Activated CD8-positive, alpha-beta T cell treated with anti-CD3 and anti-CD28 coated beads, Interleukin-2, amount 10 ng/mL, durations not matched to agents 7 days and 5 days (primary cell): Measurements from ENCODE around the gene TFB1M. TPM values are rescaled to one million over a fixed set of nuclear protein-coding genes. Genes with fewer than 3 reads are reported as not detected.

Experiments used
- ATAC-seq: fragments of 150-1000 bp; cut with Tn5 transposase; one replicate; pipeline ENCODE4 v1.10.0; 2021; ENCODE audit warnings: moderate library complexity
- CTCF ChIA-PET: fragments of 350-600 bp; sonication (Branson Sonifier 250); formaldehyde crosslinking; loops from one replicate; lab custom pipeline; 2021; ENCODE audit warnings: antibody characterized with exemption; lab: Charles Lee
- POLR2A ChIA-PET: fragments of 350-600 bp; sonication (Branson Sonifier 250); formaldehyde crosslinking; loops from one replicate; lab custom pipeline; 2021; ENCODE audit warnings: antibody characterized with exemption; lab: Charles Lee
- DNase-seq: peaks from one replicate; pipeline ENCODE4 v3.0.0-alpha.2; 2020
- H3K27ac Mint-ChIP-seq: one replicate; pipeline ENCODE4 v1.8.0; 2021; ENCODE audit warnings: mild to moderate bottlenecking, mixed read lengths
- H3K27me3 Mint-ChIP-seq: one replicate; pipeline ENCODE4 v1.8.0; 2021; ENCODE audit warnings: low read depth, mixed read lengths
- H3K36me3 Mint-ChIP-seq: one replicate; pipeline ENCODE4 v1.8.0; 2021; ENCODE audit warnings: low read depth, mixed read lengths
- H3K4me1 Mint-ChIP-seq: one replicate; pipeline ENCODE4 v1.8.0; 2021; ENCODE audit warnings: low read depth, mixed read lengths
- H3K4me3 Mint-ChIP-seq: one replicate; pipeline ENCODE4 v1.8.0; 2021; ENCODE audit warnings: mild to moderate bottlenecking, mixed read lengths
- H3K9me3 Mint-ChIP-seq: one replicate; pipeline ENCODE4 v1.8.0; 2022; ENCODE audit warnings: mixed read lengths; ENCODE audit not compliant: insufficient read depth
- total RNA-seq, 2 experiments: library from RNA; stranded (reverse); gene quantifications; one replicate each; pipeline ENCODE4 v1.2.3, GENCODE V29; 2021

Gene TFB1M
- total RNA-seq, 2 experiments from 2014 or later = 34.9 to 35.1 TPM

DNA sequence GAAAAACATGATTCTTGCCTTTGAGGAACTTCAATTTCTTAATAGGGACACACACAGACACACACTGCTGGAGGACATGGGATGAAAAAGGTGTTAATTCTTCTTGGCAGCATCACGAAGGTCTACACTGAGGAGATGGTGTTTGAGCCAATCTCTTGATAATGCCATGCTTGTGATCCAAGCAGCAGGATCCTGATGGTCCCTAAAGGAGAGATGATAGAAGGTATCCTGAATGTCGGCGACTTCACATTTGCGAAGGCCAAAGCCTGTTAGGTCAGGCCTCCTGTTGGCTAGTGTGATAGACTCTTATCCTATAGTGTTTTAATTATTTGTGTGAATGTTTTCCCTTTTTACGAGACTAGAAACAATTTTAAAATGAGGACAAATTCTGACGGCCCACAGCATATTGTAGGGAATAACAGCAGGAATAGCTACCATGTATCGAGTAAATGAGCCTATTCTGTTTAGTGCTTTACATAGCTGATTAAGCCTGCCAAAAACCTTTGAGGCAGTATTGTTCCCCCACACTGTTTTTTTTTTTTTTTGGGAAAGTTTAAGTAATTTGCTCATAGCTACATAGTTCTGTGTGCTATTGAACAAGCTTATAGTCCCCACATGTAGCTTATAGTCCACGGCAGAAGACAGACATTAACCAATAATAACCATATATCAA lies 15.3 kb upstream of the TFB1M start:
- POLR2A ChIA-PET = interaction anchor here (0.5 kb wide), 1 partner anchor 79 kb away, joined by 3 read pairs; no protein-coding TSS in a partner anchor
- no peaks in the 10 kb centered on the region for H3K27me3 Mint-ChIP-seq
- H3K36me3 Mint-ChIP-seq = no peaks in the 10 kb centered on the region
- no peak overlapping the region for H3K4me3 Mint-ChIP-seq
- no peaks in the 10 kb centered on the region for H3K9me3 Mint-ChIP-seq
- peaks cover 25% of the 10 kb centered on the region for H3K4me1 Mint-ChIP-seq
- ATAC-seq (no peak), DNase-seq (no peak)
- CTCF ChIA-PET = interaction anchor here (0.7 to 5.4 kb wide), 8 partner anchors 9 to 203 kb away, joined by 3 to 40 read pairs (median 4); partner anchors contain the start of gene TFB1M
- H3K27ac Mint-ChIP-seq = no peak overlapping the region

DNA sequence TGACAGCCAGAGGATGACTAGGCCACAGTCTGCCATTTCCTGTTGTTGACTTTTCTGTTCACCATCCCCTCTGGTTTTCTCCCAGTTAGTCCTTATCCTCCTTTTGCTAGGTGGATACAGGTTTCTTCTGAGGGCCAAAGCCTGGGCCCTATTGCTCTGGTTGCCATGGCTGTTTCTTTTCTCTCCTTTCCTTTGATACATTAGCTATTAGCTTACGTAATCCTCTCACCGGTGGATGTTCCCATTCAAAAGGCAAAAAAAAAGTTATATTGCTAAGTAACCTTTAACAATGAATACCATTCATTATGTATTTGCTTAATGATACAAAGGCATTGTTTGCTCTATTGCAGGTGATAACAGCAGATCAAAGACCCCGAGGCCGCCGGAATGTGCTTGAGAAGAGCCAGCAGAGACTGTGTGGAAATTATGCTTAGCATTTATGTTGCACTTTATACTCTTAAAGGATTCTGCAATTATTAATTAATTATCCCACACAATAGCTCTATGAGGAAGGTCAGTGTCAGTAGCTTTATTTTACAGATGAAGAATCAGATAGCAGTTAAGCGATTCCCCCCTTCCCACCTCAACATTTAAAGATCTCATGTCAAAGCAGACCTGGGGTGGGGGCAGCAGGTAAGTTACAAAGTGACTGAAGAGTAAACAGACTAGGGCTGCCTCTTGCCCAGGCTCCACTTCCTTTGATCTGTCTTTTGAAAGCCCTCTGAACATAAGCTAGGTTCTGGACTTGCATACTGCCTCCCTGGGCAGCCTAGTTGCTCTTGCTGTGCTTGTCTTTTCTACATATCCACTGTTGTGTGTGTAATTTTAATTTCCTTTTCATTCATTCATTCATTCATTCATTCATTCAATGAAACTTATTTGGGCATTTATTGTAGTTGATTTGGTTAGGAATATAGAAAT lies 14.5 kb upstream of the TFB1M start:
- POLR2A ChIA-PET = interaction anchor here (0.6 kb wide), 1 partner anchor 106 kb away, joined by 3 read pairs; no protein-coding TSS in a partner anchor
- H3K9me3 Mint-ChIP-seq = no peaks in the 10 kb centered on the region

DNA sequence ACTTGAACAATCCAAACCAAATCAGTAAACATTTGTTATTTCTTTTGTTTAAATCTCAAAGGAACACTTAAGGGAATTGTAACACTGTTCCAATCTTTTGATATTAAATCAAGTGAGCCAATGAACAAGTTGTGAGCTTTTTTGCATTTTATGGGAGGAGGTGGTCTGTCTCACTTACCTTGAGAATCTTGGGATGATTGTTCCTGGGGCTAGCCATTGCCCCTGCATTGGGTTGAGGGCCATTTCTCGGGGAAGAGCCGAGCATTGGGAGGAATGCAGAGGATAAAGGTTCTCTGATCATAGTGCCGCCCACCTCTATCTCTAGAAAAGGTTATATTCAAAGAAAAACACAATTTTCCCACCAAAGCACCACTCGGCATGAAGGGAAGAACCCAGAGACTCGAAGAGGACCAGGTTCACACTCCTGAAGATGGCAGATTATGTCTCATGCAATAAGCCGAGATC lies 13.8 kb upstream of the TFB1M start:
- ATAC-seq (no peak), DNase-seq (no peak)
- Mint-ChIP-seq H3K4me1 (peaks cover 16% of the 10 kb centered on the region), H3K27me3 (peaks cover 2% of the 10 kb centered on the region), H3K9me3 (no peaks in the 10 kb centered on the region), H3K27ac (no peak overlapping the region), H3K4me3 (no peak overlapping the region), H3K36me3 (no peaks in the 10 kb centered on the region)
- POLR2A ChIA-PET = no interaction called here
- CTCF ChIA-PET = interaction anchor here (1.0 to 5.4 kb wide), 11 partner anchors 11 to 400 kb away, joined by 3 to 40 read pairs (median 4); partner anchors contain the start of gene TFB1M

More for the DNA sequence above, 14.5 kb upstream of the TFB1M start:
- DNase-seq = no peak
- Mint-ChIP-seq H3K27me3 (no peaks in the 10 kb centered on the region), H3K4me1 (peaks cover 23% of the 10 kb centered on the region), H3K4me3 (no peak overlapping the region), H3K27ac (no peak overlapping the region), H3K36me3 (no peaks in the 10 kb centered on the region)
- no peak for ATAC-seq
- CTCF ChIA-PET = interaction anchor here (0.7 to 5.4 kb wide), 10 partner anchors 10 to 203 kb away, joined by 3 to 40 read pairs (median 6); partner anchors contain the start of gene TFB1M

DNA sequence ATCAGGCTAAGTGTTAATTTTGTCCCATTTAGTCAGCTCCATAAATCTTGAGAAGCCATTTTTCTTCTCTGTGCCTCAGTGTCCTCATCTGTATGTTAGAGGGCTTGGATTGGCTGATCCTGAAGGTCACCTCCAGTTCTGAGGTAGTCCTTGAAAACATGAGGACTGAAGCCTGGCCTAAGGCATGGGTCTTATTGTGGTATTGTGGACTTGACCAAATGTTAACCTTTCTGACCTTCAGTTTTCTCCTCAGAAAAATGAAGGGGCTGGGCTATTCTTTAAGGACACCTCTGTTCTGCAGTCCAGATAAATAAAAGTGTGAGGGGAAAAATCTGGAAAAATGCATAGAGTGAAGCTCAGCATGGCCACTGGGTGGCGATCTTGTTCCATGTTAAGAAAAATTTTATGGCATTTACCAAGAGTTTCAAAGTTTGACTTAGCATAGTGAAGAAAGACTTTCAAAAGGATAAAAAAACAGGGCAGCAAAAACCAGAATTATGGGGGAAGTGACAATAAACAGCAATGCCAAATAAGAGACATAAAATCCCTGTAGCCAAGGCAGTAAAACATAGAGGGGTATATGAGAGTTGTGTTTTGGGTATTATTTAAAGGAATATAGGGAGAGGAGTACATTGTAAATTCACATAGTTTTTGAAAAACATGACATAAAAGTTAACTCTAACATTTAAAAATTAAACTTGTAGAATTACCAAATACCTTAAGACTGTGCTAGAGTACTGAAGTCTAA lies 13.2 kb upstream of the TFB1M start:
- H3K9me3 Mint-ChIP-seq = no peaks in the 10 kb centered on the region
- ATAC-seq = peak; percentile 47
- H3K27ac Mint-ChIP-seq = no peak overlapping the region
- H3K36me3 Mint-ChIP-seq = no peaks in the 10 kb centered on the region
- ChIA-PET POLR2A (no interaction called here), CTCF (interaction anchor here (0.6 to 5.4 kb wide), 12 partner anchors 11 to 399 kb away, joined by 3 to 40 read pairs (median 4); partner anchors contain the start of gene TFB1M)
- H3K4me3 Mint-ChIP-seq = no peak overlapping the region
- H3K4me1 Mint-ChIP-seq = peaks cover 15% of the 10 kb centered on the region
- H3K27me3 Mint-ChIP-seq = peaks cover 2% of the 10 kb centered on the region
- peak; percentile 71 for DNase-seq

DNA sequence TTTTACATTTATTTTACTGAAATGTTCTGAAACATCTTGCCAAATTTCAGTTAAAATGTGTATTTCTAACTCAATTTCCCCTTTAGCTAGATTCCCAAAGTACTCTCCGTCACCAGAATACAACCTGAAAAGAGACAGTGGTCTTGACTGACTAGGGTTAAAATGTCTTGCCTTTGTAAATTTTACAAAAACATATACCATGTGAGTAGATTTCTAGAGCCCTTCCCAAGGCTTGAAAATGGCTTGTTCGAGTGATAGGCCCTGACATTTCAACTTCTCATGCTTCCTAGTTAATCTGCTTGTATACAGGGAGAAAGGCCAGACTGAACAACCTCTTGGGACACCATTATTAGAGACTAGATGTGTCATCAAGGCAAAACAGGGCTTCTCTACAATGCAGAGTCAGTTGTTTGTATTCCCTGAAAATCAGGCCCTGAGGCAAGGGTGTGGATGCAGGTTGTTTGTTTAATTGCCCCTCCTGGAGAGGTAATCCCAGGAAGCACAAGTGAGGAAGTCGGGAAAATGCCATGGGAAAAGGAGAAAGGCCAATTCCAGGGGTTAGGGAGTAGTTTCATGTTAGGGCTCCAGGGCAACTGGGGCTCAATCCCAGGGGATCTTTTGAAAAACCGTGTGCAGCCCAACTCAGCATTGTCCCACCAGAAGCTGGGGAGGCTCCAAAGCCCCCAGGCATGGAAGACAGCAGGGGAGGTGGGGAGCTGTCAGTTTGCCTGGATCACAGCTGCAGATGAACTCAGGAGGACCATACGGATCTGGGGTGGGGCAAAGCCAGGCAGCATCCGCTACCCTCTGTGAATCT lies 11.6 kb upstream of the TFB1M start:
- Mint-ChIP-seq H3K4me3 (no peak overlapping the region), H3K4me1 (peaks cover 15% of the 10 kb centered on the region), H3K27ac (no peak overlapping the region), H3K36me3 (no peaks in the 10 kb centered on the region), H3K9me3 (no peaks in the 10 kb centered on the region), H3K27me3 (peaks cover 7% of the 10 kb centered on the region)
- no peak for DNase-seq
- no peak for ATAC-seq
- ChIA-PET POLR2A (interaction anchor here (0.5 kb wide), 1 partner anchor 163 kb away, joined by 3 read pairs; no protein-coding TSS in a partner anchor), CTCF (interaction anchor here (1.5 kb wide), 1 partner anchor 10 kb away, joined by 3 read pairs; no protein-coding TSS in a partner anchor)

DNA sequence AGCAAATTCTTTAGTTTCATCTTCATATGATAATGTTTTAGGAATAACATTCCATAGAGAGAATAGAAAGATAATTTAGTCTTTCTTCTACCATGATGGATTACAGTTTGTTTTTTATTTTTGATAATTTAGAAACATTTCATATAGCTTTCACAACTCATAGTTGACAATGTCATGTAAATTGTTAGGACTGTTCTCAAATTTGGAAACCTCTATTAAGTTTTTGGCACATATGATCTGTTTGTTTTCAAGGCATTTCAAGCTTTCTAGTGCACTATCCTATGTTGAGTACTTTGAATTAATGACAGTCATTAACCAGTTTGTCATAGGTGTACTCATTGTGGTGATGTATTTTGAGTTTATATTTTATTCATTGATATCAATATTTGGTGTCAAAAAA lies 10.7 kb upstream of the TFB1M start:
- H3K36me3 Mint-ChIP-seq = no peaks in the 10 kb centered on the region

DNA sequence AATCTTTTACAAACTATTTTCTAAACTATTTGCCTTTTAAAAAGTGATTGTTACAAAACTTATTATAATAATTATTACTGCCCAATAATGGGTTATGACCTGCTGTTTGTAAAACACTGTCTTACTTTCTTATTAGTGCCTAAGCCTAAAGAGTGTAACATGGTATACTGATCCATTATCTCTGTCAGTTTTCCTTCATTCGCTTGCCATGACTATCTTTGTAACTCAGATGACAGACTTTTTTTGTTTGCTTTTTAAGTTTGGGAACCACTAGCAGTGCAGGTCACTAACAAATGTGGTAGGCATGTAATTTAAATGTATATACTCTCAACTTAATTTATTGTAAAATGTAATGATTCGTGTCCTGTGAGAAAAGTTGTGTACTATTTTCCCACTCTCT lies 9.9 kb upstream of the TFB1M start:
- no peak overlapping the region for H3K27ac Mint-ChIP-seq
- CTCF ChIA-PET = no interaction called here
- no peaks in the 10 kb centered on the region for H3K36me3 Mint-ChIP-seq
- H3K27me3 Mint-ChIP-seq = peaks cover 7% of the 10 kb centered on the region
- DNase-seq (no peak), ATAC-seq (no peak)
- no peak overlapping the region for H3K4me3 Mint-ChIP-seq
- H3K9me3 Mint-ChIP-seq = no peaks in the 10 kb centered on the region
- POLR2A ChIA-PET = no interaction called here
- peaks cover 19% of the 10 kb centered on the region for H3K4me1 Mint-ChIP-seq

More for the DNA sequence above, 10.7 kb upstream of the TFB1M start:
- peaks cover 7% of the 10 kb centered on the region for H3K27me3 Mint-ChIP-seq
- CTCF ChIA-PET = interaction anchor here (1.5 kb wide), 1 partner anchor 9 kb away, joined by 3 read pairs; no protein-coding TSS in a partner anchor
- DNase-seq (no peak), ATAC-seq (no peak)
- peaks cover 15% of the 10 kb centered on the region for H3K4me1 Mint-ChIP-seq
- H3K9me3 Mint-ChIP-seq = no peaks in the 10 kb centered on the region
- POLR2A ChIA-PET = no interaction called here
- no peak overlapping the region for H3K4me3 Mint-ChIP-seq
- H3K27ac Mint-ChIP-seq = no peak overlapping the region

DNA sequence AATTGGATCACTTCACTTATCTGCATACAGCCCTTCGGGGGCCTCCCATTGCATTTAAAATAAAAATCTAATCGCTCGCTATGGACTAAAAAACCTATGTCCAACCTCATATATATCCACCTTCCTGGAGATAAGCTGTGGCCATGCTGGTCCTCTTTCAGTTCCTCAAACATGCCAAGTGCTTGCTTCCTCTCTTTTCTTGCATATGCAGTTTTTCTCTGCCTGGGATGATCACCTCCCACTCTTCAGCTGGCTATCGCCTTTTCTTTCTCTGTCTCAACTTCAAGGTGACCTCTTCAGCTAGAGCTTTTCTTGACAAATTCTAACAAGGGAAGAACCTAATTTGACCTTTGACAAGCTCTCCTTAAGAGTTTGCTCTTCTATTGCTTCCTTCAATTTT lies 5.6 kb upstream of the TFB1M start:
- H3K27me3 Mint-ChIP-seq = peaks cover 11% of the 10 kb centered on the region
- no peak overlapping the region for H3K4me3 Mint-ChIP-seq
- ChIA-PET POLR2A (no interaction called here), CTCF (interaction anchor here (0.7 to 1.6 kb wide), 5 partner anchors 14 to 644 kb away, joined by 3 to 4 read pairs (median 3); no protein-coding TSS in a partner anchor)
- DNase-seq (no peak), ATAC-seq (no peak)
- H3K9me3 Mint-ChIP-seq = no peaks in the 10 kb centered on the region
- peaks cover 15% of the 10 kb centered on the region for H3K4me1 Mint-ChIP-seq
- no peaks in the 10 kb centered on the region for H3K36me3 Mint-ChIP-seq
- no peak overlapping the region for H3K27ac Mint-ChIP-seq

DNA sequence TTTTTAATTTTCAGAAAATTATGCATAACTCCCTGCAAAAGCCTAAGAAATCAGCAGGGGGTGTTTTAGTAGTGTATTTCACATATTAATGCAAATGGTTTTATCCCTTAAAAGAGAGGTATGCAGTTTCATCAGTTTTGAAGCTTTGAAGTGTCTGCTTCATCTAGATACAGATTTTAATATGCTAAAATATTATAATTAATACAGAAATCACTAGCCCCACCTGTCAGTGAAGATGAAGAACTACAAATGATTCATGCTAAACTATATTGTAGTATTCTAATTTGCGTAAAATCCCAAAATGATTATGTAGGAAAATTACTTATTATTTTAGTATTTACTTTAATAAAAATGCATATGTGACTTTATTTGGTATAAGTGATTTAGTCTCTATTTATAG lies 2.9 kb upstream of the TFB1M start:
- CTCF ChIA-PET = interaction anchor here (1.0 to 5.4 kb wide), 10 partner anchors 9 to 641 kb away, joined by 3 to 40 read pairs (median 4); no protein-coding TSS in a partner anchor
- DNase-seq = no peak
- POLR2A ChIA-PET = no interaction called here
- H3K9me3 Mint-ChIP-seq = no peaks in the 10 kb centered on the region
- peaks cover 29% of the 10 kb centered on the region for H3K4me1 Mint-ChIP-seq
- H3K27ac Mint-ChIP-seq = no peak overlapping the region
- H3K36me3 Mint-ChIP-seq = peaks cover 10% of the 10 kb centered on the region
- ATAC-seq = no peak
- peaks cover 9% of the 10 kb centered on the region for H3K27me3 Mint-ChIP-seq
- no peak overlapping the region for H3K4me3 Mint-ChIP-seq

DNA sequence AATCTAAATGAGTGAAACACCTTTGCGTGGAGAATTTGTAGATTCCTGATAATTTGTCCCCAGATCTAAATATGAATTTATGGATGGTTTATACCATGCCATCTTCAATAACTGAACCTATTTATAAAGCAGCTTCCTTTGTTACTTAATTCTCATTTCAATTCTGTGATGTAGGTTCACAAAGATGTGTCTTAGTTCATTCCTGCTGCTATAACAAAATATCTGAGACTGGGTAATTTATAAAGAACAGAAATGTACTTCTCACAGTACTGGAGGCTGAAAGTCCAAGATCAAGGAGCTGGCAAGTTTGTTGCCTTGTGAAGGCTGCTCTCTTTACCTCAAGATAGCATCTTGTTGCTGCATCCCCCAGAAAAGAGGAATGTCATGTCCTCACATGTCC lies 2.1 kb upstream of the TFB1M start:
- Mint-ChIP-seq H3K4me3 (no peak overlapping the region), H3K27me3 (peaks cover 9% of the 10 kb centered on the region)

More for the DNA sequence above, 2.1 kb upstream of the TFB1M start:
- DNase-seq (no peak), ATAC-seq (no peak)
- peaks cover 18% of the 10 kb centered on the region for H3K36me3 Mint-ChIP-seq
- CTCF ChIA-PET = interaction anchor here (1.0 to 5.4 kb wide), 13 partner anchors 9 to 641 kb away, joined by 3 to 40 read pairs (median 5); no protein-coding TSS in a partner anchor
- H3K4me1 Mint-ChIP-seq = peaks cover 35% of the 10 kb centered on the region
- no peaks in the 10 kb centered on the region for H3K9me3 Mint-ChIP-seq
- H3K27ac Mint-ChIP-seq = no peak overlapping the region
- POLR2A ChIA-PET = no interaction called here
